ENCODE results near the gene UQCC3. TPM values are rescaled to one million over a fixed set of nuclear protein-coding genes. Genes with fewer than 3 reads are reported as not detected.

UQCC3 gene
- total RNA-seq, 2 donors from 2014 or later = 13.9 to 23.2 TPM

DNA sequence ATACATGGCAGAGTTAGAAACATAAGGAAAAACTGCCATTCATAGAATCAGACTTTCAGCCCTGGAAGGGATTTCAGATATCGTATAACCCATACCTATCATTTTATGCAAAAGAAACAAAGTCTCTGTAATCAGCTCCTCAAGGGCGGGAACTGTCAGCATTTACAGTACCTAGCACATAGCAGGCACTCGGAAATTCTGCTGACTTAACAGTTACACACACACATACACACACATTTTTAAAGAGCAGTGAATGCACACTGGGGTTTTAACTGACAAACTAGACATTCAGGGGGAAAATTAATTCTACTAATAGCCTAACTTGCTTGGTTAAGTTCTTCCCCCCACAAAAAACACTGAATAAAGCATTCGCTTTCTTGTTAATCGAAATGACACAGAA lies 44.7 kb downstream of the UQCC3 start:
- no peaks in the 10 kb centered on the region for H3K4me1 ChIP-seq
- intact Hi-C loops (cut with DNase I) = loop anchor here (10.0 kb wide), 1 partner anchor 49 kb away; the partner anchor contains the start of gene POLR2G

DNA sequence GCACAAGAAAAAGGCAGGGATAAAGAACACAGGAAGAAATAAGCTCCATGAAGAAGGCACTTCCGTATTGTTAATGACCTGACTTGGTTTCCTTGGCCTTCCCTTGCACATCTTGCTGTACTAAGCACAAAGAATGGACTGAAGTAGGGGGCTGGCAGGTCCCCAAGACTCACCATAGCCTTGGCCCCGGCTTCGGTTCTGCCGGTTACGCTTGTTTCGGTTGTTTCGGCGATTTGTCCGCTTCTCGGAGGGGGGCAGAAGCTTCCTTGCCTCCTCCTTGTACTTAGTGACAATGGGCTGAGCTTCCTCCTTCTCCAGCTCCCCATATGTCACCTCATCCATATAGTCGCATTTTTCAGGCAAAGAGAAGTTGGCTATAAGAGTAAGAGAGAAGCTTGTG lies 45.3 kb downstream of the UQCC3 start:
- DNase-seq = no peak
- H3K4me3 ChIP-seq = no peak overlapping the region
- intact Hi-C loops (cut with DNase I) = loop anchor here (10.0 kb wide), 1 partner anchor 48 kb away; the partner anchor contains the start of gene POLR2G
- no peaks in the 10 kb centered on the region for H3K27me3 ChIP-seq
- H3K9ac ChIP-seq (ENCODE audit: low read depth in 2 of 2, low read length in 2 of 2) = no peak overlapping the region
- H3K4me1 ChIP-seq = no peaks in the 10 kb centered on the region
- TF ChIP-seq, protein P1, sequence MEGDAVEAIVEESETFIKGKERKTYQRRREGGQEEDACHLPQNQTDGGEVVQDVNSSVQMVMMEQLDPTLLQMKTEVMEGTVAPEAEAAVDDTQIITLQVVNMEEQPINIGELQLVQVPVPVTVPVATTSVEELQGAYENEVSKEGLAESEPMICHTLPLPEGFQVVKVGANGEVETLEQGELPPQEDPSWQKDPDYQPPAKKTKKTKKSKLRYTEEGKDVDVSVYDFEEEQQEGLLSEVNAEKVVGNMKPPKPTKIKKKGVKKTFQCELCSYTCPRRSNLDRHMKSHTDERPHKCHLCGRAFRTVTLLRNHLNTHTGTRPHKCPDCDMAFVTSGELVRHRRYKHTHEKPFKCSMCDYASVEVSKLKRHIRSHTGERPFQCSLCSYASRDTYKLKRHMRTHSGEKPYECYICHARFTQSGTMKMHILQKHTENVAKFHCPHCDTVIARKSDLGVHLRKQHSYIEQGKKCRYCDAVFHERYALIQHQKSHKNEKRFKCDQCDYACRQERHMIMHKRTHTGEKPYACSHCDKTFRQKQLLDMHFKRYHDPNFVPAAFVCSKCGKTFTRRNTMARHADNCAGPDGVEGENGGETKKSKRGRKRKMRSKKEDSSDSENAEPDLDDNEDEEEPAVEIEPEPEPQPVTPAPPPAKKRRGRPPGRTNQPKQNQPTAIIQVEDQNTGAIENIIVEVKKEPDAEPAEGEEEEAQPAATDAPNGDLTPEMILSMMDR (IDR thresholded peaks at IDR 0.05) = no peak
- no peak overlapping the region for H3K27ac ChIP-seq
- H3K36me3 ChIP-seq = peaks cover 35% of the 10 kb centered on the region
- H3K9me3 ChIP-seq = no peaks in the 10 kb centered on the region

More for the DNA sequence above, 44.7 kb downstream of the UQCC3 start:
- H3K9ac ChIP-seq (ENCODE audit: low read depth in 2 of 2, low read length in 2 of 2) = no peak overlapping the region
- no peaks in the 10 kb centered on the region for H3K9me3 ChIP-seq
- H3K27me3 ChIP-seq = no peaks in the 10 kb centered on the region
- peaks cover 29% of the 10 kb centered on the region for H3K36me3 ChIP-seq
- H3K4me3 ChIP-seq = no peak overlapping the region
- TF ChIP-seq, protein P1 (IDR thresholded peaks at IDR 0.05) = no peak
- no peak for DNase-seq
- H3K27ac ChIP-seq = no peak overlapping the region

DNA sequence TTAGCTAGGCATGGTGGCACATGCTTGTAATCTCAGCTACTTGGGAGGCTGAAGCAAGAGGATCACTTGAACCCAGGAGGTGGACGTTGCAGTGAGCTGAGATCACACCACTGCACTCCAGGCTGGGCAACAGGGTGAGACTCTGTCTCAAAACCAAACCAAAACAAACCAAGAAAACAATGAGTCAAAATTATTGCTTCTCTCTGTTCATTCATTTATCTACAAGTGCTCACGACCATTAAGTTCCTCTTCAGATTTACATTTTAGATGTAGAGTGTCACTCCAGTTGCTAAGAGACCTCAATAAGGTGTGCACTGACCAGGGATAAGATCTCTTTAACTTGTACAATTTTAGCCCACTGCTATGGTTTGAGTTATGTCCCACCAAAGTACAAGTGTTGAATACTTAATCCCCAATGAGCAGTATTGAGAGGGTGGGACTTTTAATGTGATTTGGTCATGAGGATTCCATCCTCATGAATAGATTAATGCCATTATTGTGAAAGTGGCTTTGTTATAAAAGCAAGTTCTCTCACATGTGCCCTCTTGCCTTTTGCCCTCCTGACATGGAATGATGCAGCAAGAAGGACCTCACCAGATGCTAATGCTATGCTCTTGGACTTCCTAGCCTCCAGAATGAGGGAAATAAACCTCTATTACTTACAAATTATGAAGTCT lies 48.0 kb downstream of the UQCC3 start:
- H3K27ac ChIP-seq = no peak overlapping the region
- DNase-seq = no peak
- no peak overlapping the region for H3K4me3 ChIP-seq
- intact Hi-C loops (cut with DNase I) = loop anchor here (10.0 kb wide), 1 partner anchor 45 kb away; the partner anchor contains the start of gene POLR2G
- no peak overlapping the region for H3K9ac ChIP-seq (ENCODE audit: low read depth in 2 of 2, low read length in 2 of 2)
- peaks cover 51% of the 10 kb centered on the region for H3K36me3 ChIP-seq
- TF ChIP-seq, protein P1 (IDR thresholded peaks at IDR 0.05) = no peak
- no peaks in the 10 kb centered on the region for H3K9me3 ChIP-seq
- H3K4me1 ChIP-seq = no peaks in the 10 kb centered on the region
- no peaks in the 10 kb centered on the region for H3K27me3 ChIP-seq

DNA sequence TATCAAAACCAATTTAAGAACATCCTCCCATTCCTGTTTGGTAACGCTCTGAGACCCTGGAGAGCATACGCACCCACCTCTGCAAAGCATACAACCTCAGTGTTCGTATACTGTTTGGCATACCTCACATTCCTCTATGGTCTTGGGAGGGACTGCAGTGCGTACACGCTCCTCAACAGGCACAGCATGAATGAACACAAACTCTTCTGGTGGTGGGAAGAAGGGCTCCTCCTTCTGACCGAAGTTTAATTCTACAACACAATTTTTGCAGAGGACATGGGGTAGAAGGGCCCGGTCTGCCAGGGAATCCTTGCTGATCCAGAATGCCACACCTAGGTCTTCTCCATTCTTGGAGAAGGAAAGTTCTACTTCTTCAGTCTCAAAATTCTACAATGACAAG lies 50.5 kb downstream of the UQCC3 start:
- DNase-seq = no peak
- TF ChIP-seq, protein P1 (IDR thresholded peaks at IDR 0.05) = no peak
- H3K4me1 ChIP-seq = no peaks in the 10 kb centered on the region
- H3K9ac ChIP-seq (ENCODE audit: low read depth in 2 of 2, low read length in 2 of 2) = no peak overlapping the region
- peaks cover 36% of the 10 kb centered on the region for H3K36me3 ChIP-seq
- intact Hi-C loops (cut with DNase I) = no loop called here
- no peaks in the 10 kb centered on the region for H3K9me3 ChIP-seq
- no peak overlapping the region for H3K4me3 ChIP-seq
- H3K27ac ChIP-seq = no peak overlapping the region
- H3K27me3 ChIP-seq = no peaks in the 10 kb centered on the region

Other genes starting within 250 kb of the UQCC3 start
- 100 to 1,000 TPM; 458 to 631 TPM for gene AHNAK, start 124.9 kb upstream of the UQCC3 start, total RNA-seq
- 1,000 to 10,000 TPM; 1,328 to 1,358 TPM for gene EEF1G, start 97.8 kb upstream of the UQCC3 start, total RNA-seq
- gene TUT1, start 80.2 kb upstream of the UQCC3 start, total RNA-seq = 10 to 100 TPM; 11.1 to 26.2 TPM
- gene MTA2, start 69.8 kb upstream of the UQCC3 start, total RNA-seq = 100 to 1,000 TPM in 1 of 2 donors, 10 to 100 TPM in 1; 91.0 to 133 TPM
- 10 to 100 TPM; 37.5 to 58.7 TPM for gene EML3, start 58.9 kb upstream of the UQCC3 start, total RNA-seq
- gene ROM1, start 58.4 kb upstream of the UQCC3 start, total RNA-seq = 1 to 10 TPM; 3.2 to 3.6 TPM
- gene B3GAT3, start 49.7 kb upstream of the UQCC3 start, total RNA-seq = 10 to 100 TPM; 21.8 to 37.7 TPM
- 100 to 1,000 TPM; 252 to 303 TPM for gene GANAB, start 25.1 kb upstream of the UQCC3 start, total RNA-seq
- 10 to 100 TPM; 19.1 to 27.7 TPM for gene INTS5, start 18.4 kb upstream of the UQCC3 start, total RNA-seq
- gene C11orf98, start 6.5 kb upstream of the UQCC3 start, total RNA-seq = 100 to 1,000 TPM in 1 of 2 donors, 10 to 100 TPM in 1; 57.9 to 105 TPM
- gene CSKMT, start 6.4 kb upstream of the UQCC3 start, total RNA-seq = 10 to 100 TPM in 1 of 2 donors, 1 to 10 TPM in 1; 9.4 to 27.0 TPM
- gene LBHD1, start 594 bp downstream of the UQCC3 start, total RNA-seq = 10 to 100 TPM in 1 of 2 donors, 1 to 10 TPM in 1; 7.1 to 12.3 TPM
- 10 to 100 TPM; 74.8 to 87.8 TPM for gene UBXN1, start 7.4 kb downstream of the UQCC3 start, total RNA-seq
- gene LRRN4CL, start 17.9 kb downstream of the UQCC3 start, total RNA-seq = 1 to 10 TPM in 1 of 2 donors, under 1 TPM in 1; 0.82 to 3.3 TPM
- 10 to 100 TPM; 36.5 to 65.5 TPM for gene BSCL2, start 35.8 kb downstream of the UQCC3 start, total RNA-seq
- under 1 TPM in 1 of 2 donors, not detected in 1; 0.56 TPM for gene GNG3, start 36.0 kb downstream of the UQCC3 start, total RNA-seq
- 10 to 100 TPM; 50.5 to 59.3 TPM for gene HNRNPUL2, start 55.8 kb downstream of the UQCC3 start, total RNA-seq
- gene TTC9C, start 56.8 kb downstream of the UQCC3 start, total RNA-seq = 10 to 100 TPM; 34.2 to 39.8 TPM
- 10 to 100 TPM; 10.8 to 18.7 TPM for gene ZBTB3, start 82.5 kb downstream of the UQCC3 start, total RNA-seq
- gene POLR2G, start 89.9 kb downstream of the UQCC3 start, total RNA-seq = 10 to 100 TPM; 40.3 to 54.5 TPM
- gene TAF6L, start 99.7 kb downstream of the UQCC3 start, total RNA-seq = 10 to 100 TPM; 15.3 to 26.6 TPM
- gene TMEM179B, start 115.7 kb downstream of the UQCC3 start, total RNA-seq = 10 to 100 TPM; 46.7 to 54.5 TPM
- 10 to 100 TPM; 15.8 to 26.0 TPM for gene TMEM223, start 120.3 kb downstream of the UQCC3 start, total RNA-seq
- 10 to 100 TPM; 39.2 to 50.9 TPM for gene NXF1, start 133.8 kb downstream of the UQCC3 start, total RNA-seq
- gene STX5, start 160.4 kb downstream of the UQCC3 start, total RNA-seq = 10 to 100 TPM; 38.0 to 43.3 TPM
- gene TEX54, start 161.2 kb downstream of the UQCC3 start, total RNA-seq = not detected
- 10 to 100 TPM; 27.4 to 43.3 TPM for gene WDR74, start 167.9 kb downstream of the UQCC3 start, total RNA-seq
- gene SLC3A2, start 209.2 kb downstream of the UQCC3 start, total RNA-seq = 100 to 1,000 TPM in 1 of 2 donors, 10 to 100 TPM in 1; 70.4 to 116 TPM
- 1 to 10 TPM; 1.2 to 1.8 TPM for gene CHRM1, start 249.7 kb downstream of the UQCC3 start, total RNA-seq